Liver (tissue), 9 donors: ENCODE results near the gene ZNF138. TPM values are rescaled to one million over a fixed set of nuclear protein-coding genes. Genes with fewer than 3 reads are reported as not detected.
A peak's percentile ranks its signal among the peaks of the same experiment; 100 is the strongest.

Experiments
- DNase-seq: peaks from one replicate; pipeline ENCODE4 v3.0.0-alpha.2; 2017; ENCODE audit warnings: low spot score
- H3K27ac ChIP-seq, 2 donors: one replicate each; pipeline ENCODE4 v1.7.0; 2013; ENCODE audit warnings: inconsistent platforms in 2 of 2, low read length in 2 of 2, control low read depth in 1 of 2, low read depth in 1 of 2, mild to moderate bottlenecking in 1 of 2
- H3K27me3 ChIP-seq, 4 donors: one replicate each; pipeline versions ENCODE4 v1.6.1 to v1.7.0; 2013; ENCODE audit warnings: low read length in 3 of 4, inconsistent platforms in 1 of 4, mild to moderate bottlenecking in 1 of 4, moderate library complexity in 1 of 4; ENCODE audit not compliant: control insufficient read depth in 4 of 4, insufficient read depth in 4 of 4
- H3K36me3 ChIP-seq, 4 donors: one replicate each; pipeline versions ENCODE4 v1.6.1 to v1.7.0; 2013; ENCODE audit warnings: low read length in 3 of 4, mild to moderate bottlenecking in 3 of 4, low read depth in 1 of 4, moderate library complexity in 1 of 4; ENCODE audit not compliant: control insufficient read depth in 4 of 4, insufficient read depth in 3 of 4
- H3K4me1 ChIP-seq, 4 donors: one replicate each; pipeline versions ENCODE4 v1.6.1 to v1.7.0; 2013; ENCODE audit warnings: low read length in 3 of 4, mild to moderate bottlenecking in 3 of 4, moderate library complexity in 1 of 4; ENCODE audit not compliant: control insufficient read depth in 4 of 4, insufficient read depth in 4 of 4
- H3K4me3 ChIP-seq, 3 donors: one replicate each; pipeline versions ENCODE4 v1.6.1 to v1.7.0; 2013; ENCODE audit warnings: low read length in 3 of 3, control low read depth in 1 of 3, low read depth in 1 of 3, mild to moderate bottlenecking in 1 of 3
- H3K9ac ChIP-seq, 2 donors: one replicate each; pipeline ENCODE4 v1.7.0; 2013; ENCODE audit warnings: low read length in 2 of 2, mild to moderate bottlenecking in 2 of 2, moderate library complexity in 2 of 2, control low read depth in 1 of 2, low read depth in 1 of 2
- H3K9me3 ChIP-seq, 4 donors: one replicate each; pipeline versions ENCODE4 v1.6.1 to v1.7.0; 2013; ENCODE audit warnings: low read length in 3 of 4; ENCODE audit not compliant: control insufficient read depth in 4 of 4
- CTCF ChIP-seq: fragments of 150-350 bp; IDR thresholded peaks from 2 replicates; pipeline ENCODE4 v1.5.1; 2017; ENCODE audit warnings: improper control_type of control experiment, low read depth, low read length; ENCODE audit not compliant: missing input control
- FOXA1 ChIP-seq: IDR thresholded peaks from 2 replicates; pipeline ENCODE4 v1.6.1; 2016; ENCODE audit warnings: antibody characterized with exemption
- FOXA2 ChIP-seq: IDR thresholded peaks from 2 replicates; pipeline ENCODE4 v1.6.1; 2016; ENCODE audit warnings: antibody characterized with exemption
- GABPA ChIP-seq, 2 donors: IDR thresholded peaks in 1 of 2; conservative IDR thresholded peaks in 1 of 2; 2 replicates each; pipeline ENCODE4 v1.6.1; 2016; ENCODE audit warnings: antibody characterized with exemption in 2 of 2, mild to moderate bottlenecking in 1 of 2, moderate library complexity in 1 of 2
- HNF4A ChIP-seq, 2 donors: conservative IDR thresholded peaks; 2 replicates each; pipeline ENCODE4 v1.6.1; 2016; ENCODE audit warnings: antibody characterized with exemption in 2 of 2, mild to moderate bottlenecking in 2 of 2
- JUND ChIP-seq, 2 donors: IDR thresholded peaks; 2 replicates each; pipeline ENCODE4 v1.6.1; 2016; ENCODE audit warnings: antibody characterized with exemption in 2 of 2
- NR2F2 ChIP-seq: IDR thresholded peaks from 2 replicates; pipeline ENCODE4 v1.6.1; 2016; ENCODE audit warnings: antibody characterized with exemption
- RAD21 ChIP-seq, 2 donors: IDR thresholded peaks; 2 replicates each; pipeline ENCODE4 v1.6.1; 2016; ENCODE audit warnings: antibody characterized with exemption in 2 of 2, mild to moderate bottlenecking in 2 of 2
- RXRA ChIP-seq, 2 donors: IDR thresholded peaks; 2 replicates each; pipeline ENCODE4 v1.6.1; 2017 to 2018; ENCODE audit warnings: antibody characterized with exemption in 2 of 2, mild to moderate bottlenecking in 1 of 2
- SP1 ChIP-seq: IDR thresholded peaks from 2 replicates; pipeline ENCODE4 v1.6.1; 2018; ENCODE audit warnings: antibody characterized with exemption, mild to moderate bottlenecking
- WGBS: extraction: QIAGEN DNeasy Blood & Tissue Kit; methylation state at CpG from one replicate; pipeline ENCODE4 v1.1.7; 2013; 5-methylcytosine and 5-hydroxymethylcytosine counted together
- polyA plus RNA-seq, 2 donors: library from polyadenylated mRNA; stranded (reverse) in 1 of 2; unstranded in 1 of 2; fragments of 200-250 nt in 1 of 2; fragments of >200 nt in 1 of 2; fragmentation: Nextera tagmentation in 1 of 2; extraction: Ambion mirVana in 1 of 2; gene quantifications; one replicate each; pipeline versions ENCODE4 v1.2.1 to v1.2.3, GENCODE V29; 2013 to 2015
- total RNA-seq, 2 donors: library from RNA; depleted of rRNA; stranded (reverse); fragments of >200 nt; gene quantifications; one replicate each; pipeline ENCODE4 v1.2.3, GENCODE V29; 2014
- TF ChIP-seq, protein P1 (sequence below): IDR thresholded peaks from 2 replicates; pipeline ENCODE4 v1.6.1; 2016; ENCODE audit warnings: antibody characterized with exemption, mild to moderate bottlenecking
- donor health status: healthy.
- donor health status: healthy.
- donor health status: healthy.
- donor health status: healthy.
- donor health status: healthy.

The ZNF138 gene
- total and polyA plus RNA-seq, 4 donors, result 1.4 to 4.5 (median 3.7) TPM

GRCh38 chr7:64869912-64870562, 75.8 kb downstream of the ZNF138 start:
- no peak overlapping the region for H3K9ac ChIP-seq
- peaks cover 0 to 2% (median 0%) of the 10 kb centered on the region in 4 donors for H3K27me3 ChIP-seq
- H3K9me3 ChIP-seq, result peaks cover 0 to 3% (median under 1%) of the 10 kb centered on the region in 4 donors
- no peak overlapping the region for H3K27ac ChIP-seq
- H3K36me3 ChIP-seq, result no peaks in the 10 kb centered on the region
- WGBS, result 90% methylated on average over 32 of the region's 32 CpGs
- H3K4me1 ChIP-seq, result no peaks in the 10 kb centered on the region
- H3K4me3 ChIP-seq, result no peak overlapping the region
- TF ChIP-seq HNF4A (conservative IDR thresholded peaks at IDR 0.05) (no peak), JUND (IDR thresholded peaks at IDR 0.05) (no peak), CTCF (no peak), RXRA (IDR thresholded peaks at IDR 0.05) (no peak), GABPA (IDR thresholded peaks at IDR 0.05 in 1 of 2, conservative IDR thresholded peaks at IDR 0.05 in 1 of 2) (no peak), FOXA2 (no peak), SP1 (no peak), NR2F2 (no peak), RAD21 (IDR thresholded peaks at IDR 0.05) (no peak), FOXA1 (no peak)
- peak; percentile 29 for DNase-seq

DNA sequence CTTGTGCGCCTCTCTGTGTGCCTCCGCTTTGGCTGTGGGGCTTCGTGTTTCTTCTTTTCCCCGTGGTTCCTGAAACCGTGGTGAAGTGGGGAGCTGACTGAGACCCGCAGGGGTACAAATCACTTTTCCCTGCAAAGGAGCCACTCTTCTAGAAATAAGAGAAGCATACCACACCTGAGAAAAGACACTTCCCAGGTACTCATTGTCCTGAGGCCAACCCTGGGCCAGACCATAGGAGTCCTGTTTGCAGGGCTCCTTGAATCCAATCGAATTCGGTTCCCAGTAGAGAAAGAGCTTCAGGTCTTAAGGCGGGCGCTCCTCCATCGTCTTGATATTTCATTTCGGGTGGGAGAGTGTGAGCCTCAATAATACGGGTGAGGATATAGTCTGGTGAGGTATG, 76.4 kb downstream of the ZNF138 start:
- whole genome bisulfite sequencing, result 92% methylated on average over 13 of the region's 13 CpGs
- Histone ChIP-seq H3K27ac (no peak overlapping the region), H3K9me3 (peaks cover 0 to 3% (median under 1%) of the 10 kb centered on the region in 4 donors), H3K4me3 (no peak overlapping the region), H3K27me3 (peaks cover 0 to 2% (median 0%) of the 10 kb centered on the region in 4 donors), H3K4me1 (no peaks in the 10 kb centered on the region), H3K36me3 (no peaks in the 10 kb centered on the region), H3K9ac (no peak overlapping the region)
- no peak for DNase-seq
- TF ChIP-seq NR2F2, result no peak
- TF ChIP-seq RXRA (IDR thresholded peaks at IDR 0.05), result no peak
- no peak for TF ChIP-seq FOXA1

DNA sequence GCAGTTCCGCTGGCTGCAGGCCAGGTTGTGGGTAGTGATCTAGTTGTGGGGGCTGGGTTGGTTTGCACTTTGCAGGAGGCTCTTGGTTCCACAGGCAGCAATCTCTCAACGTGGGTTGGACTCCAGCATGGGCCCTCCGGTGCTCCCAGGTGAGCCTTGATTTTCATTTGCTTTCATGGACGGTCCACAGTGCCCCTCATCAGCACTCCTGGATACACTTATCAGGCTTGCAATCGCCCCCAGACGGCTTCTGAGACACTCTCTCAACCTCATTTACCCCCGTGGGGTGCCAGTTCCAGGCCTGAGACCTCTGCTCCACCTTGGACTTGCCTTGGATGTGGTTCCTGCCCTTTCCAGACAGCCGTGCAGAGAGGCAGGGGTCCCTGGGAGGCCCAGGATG, 77.5 kb downstream of the ZNF138 start:
- Histone ChIP-seq H3K9ac (no peak overlapping the region), H3K27me3 (peaks cover 0 to 2% (median 0%) of the 10 kb centered on the region in 4 donors), H3K4me3 (no peak overlapping the region), H3K27ac (no peak overlapping the region), H3K9me3 (peaks cover 0 to 4% (median 2%) of the 10 kb centered on the region in 4 donors), H3K36me3 (no peaks in the 10 kb centered on the region), H3K4me1 (no peaks in the 10 kb centered on the region)
- peak; percentile 13 for DNase-seq
- TF ChIP-seq, protein P1, sequence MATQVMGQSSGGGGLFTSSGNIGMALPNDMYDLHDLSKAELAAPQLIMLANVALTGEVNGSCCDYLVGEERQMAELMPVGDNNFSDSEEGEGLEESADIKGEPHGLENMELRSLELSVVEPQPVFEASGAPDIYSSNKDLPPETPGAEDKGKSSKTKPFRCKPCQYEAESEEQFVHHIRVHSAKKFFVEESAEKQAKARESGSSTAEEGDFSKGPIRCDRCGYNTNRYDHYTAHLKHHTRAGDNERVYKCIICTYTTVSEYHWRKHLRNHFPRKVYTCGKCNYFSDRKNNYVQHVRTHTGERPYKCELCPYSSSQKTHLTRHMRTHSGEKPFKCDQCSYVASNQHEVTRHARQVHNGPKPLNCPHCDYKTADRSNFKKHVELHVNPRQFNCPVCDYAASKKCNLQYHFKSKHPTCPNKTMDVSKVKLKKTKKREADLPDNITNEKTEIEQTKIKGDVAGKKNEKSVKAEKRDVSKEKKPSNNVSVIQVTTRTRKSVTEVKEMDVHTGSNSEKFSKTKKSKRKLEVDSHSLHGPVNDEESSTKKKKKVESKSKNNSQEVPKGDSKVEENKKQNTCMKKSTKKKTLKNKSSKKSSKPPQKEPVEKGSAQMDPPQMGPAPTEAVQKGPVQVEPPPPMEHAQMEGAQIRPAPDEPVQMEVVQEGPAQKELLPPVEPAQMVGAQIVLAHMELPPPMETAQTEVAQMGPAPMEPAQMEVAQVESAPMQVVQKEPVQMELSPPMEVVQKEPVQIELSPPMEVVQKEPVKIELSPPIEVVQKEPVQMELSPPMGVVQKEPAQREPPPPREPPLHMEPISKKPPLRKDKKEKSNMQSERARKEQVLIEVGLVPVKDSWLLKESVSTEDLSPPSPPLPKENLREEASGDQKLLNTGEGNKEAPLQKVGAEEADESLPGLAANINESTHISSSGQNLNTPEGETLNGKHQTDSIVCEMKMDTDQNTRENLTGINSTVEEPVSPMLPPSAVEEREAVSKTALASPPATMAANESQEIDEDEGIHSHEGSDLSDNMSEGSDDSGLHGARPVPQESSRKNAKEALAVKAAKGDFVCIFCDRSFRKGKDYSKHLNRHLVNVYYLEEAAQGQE, result no peak
- 72% methylated on average over 8 of the region's 8 CpGs for WGBS
